Activated CD4-positive, alpha-beta T cell treated with anti-CD3 and anti-CD28 coated beads for 36 hours (primary cell): ENCODE results near the gene KLF3. TPM values are rescaled to one million over a fixed set of nuclear protein-coding genes. Genes with fewer than 3 reads are reported as not detected.
A peak's percentile ranks its signal among the peaks of the same experiment; 100 is the strongest.
"Not testable (repeated sequence)": the region's sequence is repeated elsewhere in the genome, so short reads cannot be mapped to it uniquely, and the experiment has no call there.

ENCODE experiments used
- ATAC-seq: fragments of 200-7000 bp; cut with Tn5 transposase; one replicate; pipeline ENCODE4 v1.10.0; 2021; ENCODE audit warnings: mild to moderate bottlenecking, moderate library complexity
- CTCF ChIA-PET: fragments of 350-600 bp; sonication (Branson Sonifier 250); formaldehyde crosslinking; loops from one replicate; lab custom pipeline; 2021; ENCODE audit warnings: antibody characterized with exemption; lab: Charles Lee
- POLR2A ChIA-PET: fragments of 350-600 bp; sonication (Branson Sonifier 250); formaldehyde crosslinking; loops from one replicate; lab custom pipeline; 2021; ENCODE audit warnings: antibody characterized with exemption, inconsistent platforms; lab: Charles Lee
- DNase-seq: peaks from one replicate; pipeline ENCODE4 v3.0.0-alpha.2; 2020
- H3K27ac Mint-ChIP-seq: one replicate; pipeline ENCODE4 v1.8.0; 2021; ENCODE audit warnings: mixed read lengths
- H3K27me3 Mint-ChIP-seq: one replicate; pipeline ENCODE4 v1.8.0; 2021; ENCODE audit warnings: mixed read lengths
- H3K36me3 Mint-ChIP-seq: one replicate; pipeline ENCODE4 v1.8.0; 2021; ENCODE audit warnings: low read depth, mixed read lengths
- H3K4me1 Mint-ChIP-seq: one replicate; pipeline ENCODE4 v1.8.0; 2021; ENCODE audit warnings: mixed read lengths
- H3K4me3 Mint-ChIP-seq: one replicate; pipeline ENCODE4 v1.8.0; 2021; ENCODE audit warnings: mild to moderate bottlenecking, moderate library complexity, mixed read lengths
- H3K9me3 Mint-ChIP-seq: one replicate; pipeline ENCODE4 v1.8.0; 2021; ENCODE audit warnings: low read depth, mixed read lengths
- intact Hi-C, 2 experiments: fragments of 100-400 bp; cut with DNase I in 1 of 2; cut with micrococcal nuclease in 1 of 2; formaldehyde crosslinking; loops; one replicate each; pipeline versions ENCODE4 v1.14.2 to v1.15.1; 2022 to 2024; cut with DNase I, micrococcal nuclease
- total RNA-seq, 2 experiments: library from RNA; stranded (reverse); gene quantifications; one replicate each; pipeline ENCODE4 v1.2.3, GENCODE V29; 2021

The KLF3 gene
- total RNA-seq: 1 to 10 TPM; 6.1 to 6.2 TPM

GRCh38 chr4:38663801-38664705, at the start of gene KLF3:
TSS of gene KLF3 (plus strand) at chr4:38664199. CDS start at chr4:38680626, 16,427 bp downstream.
- ATAC-seq (peak; percentile 62), DNase-seq (peak; percentile 84)
- Mint-ChIP-seq H3K27me3 (no peaks in the 10 kb centered on the region), H3K27ac (peak within 1 kb of the TSS; percentile 78), H3K9me3 (peaks cover 6% of the 10 kb centered on the region), H3K36me3 (peaks cover 9% of the 10 kb centered on the region), H3K4me3 (peak within 1 kb of the TSS; percentile 88), H3K4me1 (peaks cover 61% of the 10 kb centered on the region)
- intact Hi-C loops: loop anchor here in 1 of 2 experiments (1.0 to 10.0 kb wide), 8 partner anchors 9 to 977 kb away; partner anchors contain the start of genes RELL1, TMEM156 and UGDH
- ChIA-PET POLR2A (no interaction called here), CTCF (interaction anchor here (0.7 to 1.2 kb wide), 3 partner anchors 12 to 777 kb away, joined by 3 to 8 read pairs (median 4); no protein-coding TSS in a partner anchor)

GRCh38 chr4:38614231-38614630, 49.8 kb upstream of the KLF3 start:
- ChIA-PET CTCF (interaction anchor here (0.6 to 0.9 kb wide), 2 partner anchors 10 to 164 kb away, joined by 3 read pairs; no protein-coding TSS in a partner anchor), POLR2A (no interaction called here)
- Mint-ChIP-seq H3K4me1 (peaks cover 27% of the 10 kb centered on the region), H3K36me3 (no peaks in the 10 kb centered on the region), H3K27me3 (no peaks in the 10 kb centered on the region), H3K27ac (no peak overlapping the region), H3K4me3 (no peak overlapping the region), H3K9me3 (peaks cover 3% of the 10 kb centered on the region)
- intact Hi-C loops: no loop called here
- ATAC-seq (no peak), DNase-seq (no peak)

- peaks cover 3% of the 10 kb centered on the region for H3K9me3 Mint-ChIP-seq
- ATAC-seq (no peak), DNase-seq (no peak)
- ChIA-PET CTCF (interaction anchor here (0.6 to 1.0 kb wide), 2 partner anchors 86 to 446 kb away, joined by 3 read pairs; no protein-coding TSS in a partner anchor), POLR2A (interaction anchor here (0.7 kb wide), 1 partner anchor 47 kb away, joined by 3 read pairs; no protein-coding TSS in a partner anchor)
- no peak overlapping the region for H3K27ac Mint-ChIP-seq
- intact Hi-C loops: no loop called here
- no peak overlapping the region for H3K4me3 Mint-ChIP-seq
- H3K27me3 Mint-ChIP-seq: no peaks in the 10 kb centered on the region
- peaks cover 20% of the 10 kb centered on the region for H3K4me1 Mint-ChIP-seq
- no peaks in the 10 kb centered on the region for H3K36me3 Mint-ChIP-seq
These were observed 48.2 kb upstream of the KLF3 start for GRCh38 chr4:38615847-38616246.

GRCh38 chr4:38618505-38618904, 45.5 kb upstream of the KLF3 start:
- CTCF ChIA-PET: interaction anchor here (0.6 to 1.1 kb wide), 3 partner anchors 24 to 213 kb away, joined by 3 to 4 read pairs (median 3); no protein-coding TSS in a partner anchor
- no peak overlapping the region for H3K4me3 Mint-ChIP-seq
- DNase-seq (no peak), ATAC-seq (peak; percentile 96)
- intact Hi-C loops: loop anchor here in 1 of 2 experiments (2.0 kb wide), 1 partner anchor 58 kb away; no protein-coding TSS in a partner anchor
- no peaks in the 10 kb centered on the region for H3K27me3 Mint-ChIP-seq
- H3K36me3 Mint-ChIP-seq: no peaks in the 10 kb centered on the region
- POLR2A ChIA-PET: no interaction called here
- H3K27ac Mint-ChIP-seq: no peak overlapping the region
- peaks cover 20% of the 10 kb centered on the region for H3K4me1 Mint-ChIP-seq
- H3K9me3 Mint-ChIP-seq: peaks cover 3% of the 10 kb centered on the region

GRCh38 chr4:38619316-38619715, 44.7 kb upstream of the KLF3 start:
- no peaks in the 10 kb centered on the region for H3K27me3 Mint-ChIP-seq
- H3K4me1 Mint-ChIP-seq: peaks cover 14% of the 10 kb centered on the region
- intact Hi-C loops: loop anchor here in 1 of 2 experiments (2.0 kb wide), 1 partner anchor 59 kb away; no protein-coding TSS in a partner anchor
- H3K4me3 Mint-ChIP-seq: no peak overlapping the region
- CTCF ChIA-PET: interaction anchor here (0.6 to 1.1 kb wide), 2 partner anchors 56 to 393 kb away, joined by 3 read pairs; no protein-coding TSS in a partner anchor
- POLR2A ChIA-PET: no interaction called here
- H3K9me3 Mint-ChIP-seq: peaks cover 3% of the 10 kb centered on the region
- H3K36me3 Mint-ChIP-seq: no peaks in the 10 kb centered on the region
- DNase-seq: no peak
- no peak for ATAC-seq
- H3K27ac Mint-ChIP-seq: no peak overlapping the region

- ChIA-PET POLR2A (interaction anchor here (0.6 kb wide), 1 partner anchor 953 kb away, joined by 4 read pairs; no protein-coding TSS in a partner anchor), CTCF (no interaction called here)
- H3K4me3 Mint-ChIP-seq: no peak overlapping the region
- no peaks in the 10 kb centered on the region for H3K27me3 Mint-ChIP-seq
- no peak overlapping the region for H3K27ac Mint-ChIP-seq
- DNase-seq (no peak), ATAC-seq (no peak)
- peaks cover 3% of the 10 kb centered on the region for H3K9me3 Mint-ChIP-seq
- H3K36me3 Mint-ChIP-seq: no peaks in the 10 kb centered on the region
- intact Hi-C loops: loop anchor here in 1 of 2 experiments (5.0 kb wide), 1 partner anchor 43 kb away; no protein-coding TSS in a partner anchor
- peaks cover 12% of the 10 kb centered on the region for H3K4me1 Mint-ChIP-seq
These were observed 43.9 kb upstream of the KLF3 start for GRCh38 chr4:38620065-38620464.

- Mint-ChIP-seq H3K9me3 (peaks cover 3% of the 10 kb centered on the region), H3K36me3 (no peaks in the 10 kb centered on the region), H3K4me3 (no peak overlapping the region), H3K4me1 (peaks cover 15% of the 10 kb centered on the region), H3K27ac (no peak overlapping the region), H3K27me3 (no peaks in the 10 kb centered on the region)
- no peak for DNase-seq
- intact Hi-C loops: loop anchor here in 1 of 2 experiments (5.0 kb wide), 1 partner anchor 43 kb away; no protein-coding TSS in a partner anchor
- ChIA-PET CTCF (interaction anchor here (0.8 kb wide), 1 partner anchor 31 kb away, joined by 4 read pairs; no protein-coding TSS in a partner anchor), POLR2A (no interaction called here)
- ATAC-seq: no peak
These were observed 43.4 kb upstream of the KLF3 start for GRCh38 chr4:38620527-38621027.

GRCh38 chr4:38621028-38621684, 42.8 kb upstream of the KLF3 start:
- Mint-ChIP-seq H3K9me3 (peaks cover 3% of the 10 kb centered on the region), H3K27me3 (no peaks in the 10 kb centered on the region), H3K27ac (no peak overlapping the region), H3K4me1 (peaks cover 18% of the 10 kb centered on the region), H3K4me3 (no peak overlapping the region), H3K36me3 (no peaks in the 10 kb centered on the region)
- ATAC-seq (no peak), DNase-seq (no peak)
- POLR2A ChIA-PET: no interaction called here
- CTCF ChIA-PET: interaction anchor here (0.8 kb wide), 1 partner anchor 32 kb away, joined by 4 read pairs; no protein-coding TSS in a partner anchor
- intact Hi-C loops: loop anchor here in 1 of 2 experiments (5.0 kb wide), 1 partner anchor 44 kb away; no protein-coding TSS in a partner anchor

- peaks cover 3% of the 10 kb centered on the region for H3K9me3 Mint-ChIP-seq
- H3K27ac Mint-ChIP-seq: no peak overlapping the region
- no peak for DNase-seq
- H3K4me3 Mint-ChIP-seq: no peak overlapping the region
- H3K36me3 Mint-ChIP-seq: no peaks in the 10 kb centered on the region
- ChIA-PET CTCF (interaction anchor here (1.3 to 1.7 kb wide), 2 partner anchors 23 to 28 kb away, joined by 4 read pairs; no protein-coding TSS in a partner anchor), POLR2A (no interaction called here)
- intact Hi-C loops: loop anchor here in 1 of 2 experiments (5.0 kb wide), 1 partner anchor 45 kb away; no protein-coding TSS in a partner anchor
- no peaks in the 10 kb centered on the region for H3K27me3 Mint-ChIP-seq
- peaks cover 18% of the 10 kb centered on the region for H3K4me1 Mint-ChIP-seq
- no peak for ATAC-seq
These were observed 42.2 kb upstream of the KLF3 start for GRCh38 chr4:38621831-38622230.

GRCh38 chr4:38622340-38622739, 41.7 kb upstream of the KLF3 start:
- H3K9me3 Mint-ChIP-seq, H3K27ac Mint-ChIP-seq, ATAC-seq, H3K36me3 Mint-ChIP-seq, H3K4me3 Mint-ChIP-seq, H3K27me3 Mint-ChIP-seq, DNase-seq: not testable (repeated sequence)
- intact Hi-C loops: loop anchor here in 1 of 2 experiments (5.0 kb wide), 1 partner anchor 45 kb away; no protein-coding TSS in a partner anchor
- CTCF ChIA-PET: interaction anchor here (1.3 to 1.7 kb wide), 3 partner anchors 22 to 32 kb away, joined by 3 to 4 read pairs (median 4); no protein-coding TSS in a partner anchor
- POLR2A ChIA-PET: interaction anchor here (0.6 kb wide), 1 partner anchor 32 kb away, joined by 3 read pairs; no protein-coding TSS in a partner anchor
- H3K4me1 Mint-ChIP-seq: peaks cover 18% of the 10 kb centered on the region
